ENCODE measurements around the gene CPA3. TPM values are rescaled to one million over a fixed set of nuclear protein-coding genes. Genes with fewer than 3 reads are reported as not detected.

The CPA3 gene
- total RNA-seq, 4 donors from 2014 or later = 1.9 to 19.8 (median 4.1) TPM

DNA sequence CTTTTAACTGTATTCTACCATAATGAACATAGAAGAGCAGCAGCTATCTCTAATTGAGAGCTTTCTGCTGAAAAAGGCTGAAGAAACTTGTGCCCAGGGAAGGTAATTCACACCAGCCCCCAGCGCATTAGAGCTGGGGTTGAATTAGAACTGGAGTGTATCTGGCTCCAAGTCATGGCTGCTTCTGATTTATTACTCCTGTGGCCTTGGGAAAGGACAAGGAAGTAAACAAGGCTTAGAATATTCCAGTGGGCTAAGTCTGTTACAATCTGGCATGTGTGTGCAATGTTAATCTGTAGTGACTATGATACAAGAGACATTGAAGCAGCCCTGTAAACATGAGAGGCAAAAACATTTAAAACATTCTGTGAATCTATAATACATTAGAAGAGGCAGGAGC lies 18.1 kb downstream of the CPA3 start:
- DNase-seq (ENCODE audit: low spot score in 2 of 2) = no peak
- intact Hi-C loops (cut with DNase I; ENCODE audit: low total_unique reads) = no loop called here
- no peak overlapping the region for H3K4me3 ChIP-seq (ENCODE audit: low read depth, poor library complexity, severe bottlenecking)
- no peak for TF ChIP-seq POLR2A (IDR thresholded peaks at IDR 0.05)
- TF ChIP-seq, protein P1, sequence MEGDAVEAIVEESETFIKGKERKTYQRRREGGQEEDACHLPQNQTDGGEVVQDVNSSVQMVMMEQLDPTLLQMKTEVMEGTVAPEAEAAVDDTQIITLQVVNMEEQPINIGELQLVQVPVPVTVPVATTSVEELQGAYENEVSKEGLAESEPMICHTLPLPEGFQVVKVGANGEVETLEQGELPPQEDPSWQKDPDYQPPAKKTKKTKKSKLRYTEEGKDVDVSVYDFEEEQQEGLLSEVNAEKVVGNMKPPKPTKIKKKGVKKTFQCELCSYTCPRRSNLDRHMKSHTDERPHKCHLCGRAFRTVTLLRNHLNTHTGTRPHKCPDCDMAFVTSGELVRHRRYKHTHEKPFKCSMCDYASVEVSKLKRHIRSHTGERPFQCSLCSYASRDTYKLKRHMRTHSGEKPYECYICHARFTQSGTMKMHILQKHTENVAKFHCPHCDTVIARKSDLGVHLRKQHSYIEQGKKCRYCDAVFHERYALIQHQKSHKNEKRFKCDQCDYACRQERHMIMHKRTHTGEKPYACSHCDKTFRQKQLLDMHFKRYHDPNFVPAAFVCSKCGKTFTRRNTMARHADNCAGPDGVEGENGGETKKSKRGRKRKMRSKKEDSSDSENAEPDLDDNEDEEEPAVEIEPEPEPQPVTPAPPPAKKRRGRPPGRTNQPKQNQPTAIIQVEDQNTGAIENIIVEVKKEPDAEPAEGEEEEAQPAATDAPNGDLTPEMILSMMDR (IDR thresholded peaks at IDR 0.05) = no peak
- whole genome bisulfite sequencing, 2 donors = 77 to 86% methylated on average over 1 of the region's 1 CpG

DNA sequence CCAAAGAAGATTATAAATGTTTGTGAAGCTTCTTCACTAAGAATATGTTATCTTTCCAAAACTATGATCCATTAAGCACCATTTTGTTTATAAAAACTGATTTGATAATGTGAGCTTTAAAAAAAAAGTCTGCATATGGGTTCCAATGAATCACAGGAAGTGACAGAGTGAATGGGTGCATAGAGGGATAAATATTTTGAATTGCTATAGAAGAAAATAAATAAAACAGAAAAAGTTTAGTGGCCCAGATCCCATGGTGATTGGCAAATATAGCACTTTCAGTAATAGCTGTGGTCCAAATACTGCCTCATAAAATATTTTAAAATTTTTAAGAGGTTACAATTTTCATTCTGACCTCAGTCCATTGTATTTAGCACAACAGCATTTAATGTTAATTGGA lies 19.2 kb downstream of the CPA3 start:
- DNase-seq (ENCODE audit: low spot score in 2 of 2) = no peak
- H3K4me3 ChIP-seq (ENCODE audit: low read depth, poor library complexity, severe bottlenecking) = no peak overlapping the region
- TF ChIP-seq, protein P1 (IDR thresholded peaks at IDR 0.05) = no peak
- TF ChIP-seq POLR2A (IDR thresholded peaks at IDR 0.05) = no peak
- intact Hi-C loops (cut with DNase I; ENCODE audit: low total_unique reads) = no loop called here

DNA sequence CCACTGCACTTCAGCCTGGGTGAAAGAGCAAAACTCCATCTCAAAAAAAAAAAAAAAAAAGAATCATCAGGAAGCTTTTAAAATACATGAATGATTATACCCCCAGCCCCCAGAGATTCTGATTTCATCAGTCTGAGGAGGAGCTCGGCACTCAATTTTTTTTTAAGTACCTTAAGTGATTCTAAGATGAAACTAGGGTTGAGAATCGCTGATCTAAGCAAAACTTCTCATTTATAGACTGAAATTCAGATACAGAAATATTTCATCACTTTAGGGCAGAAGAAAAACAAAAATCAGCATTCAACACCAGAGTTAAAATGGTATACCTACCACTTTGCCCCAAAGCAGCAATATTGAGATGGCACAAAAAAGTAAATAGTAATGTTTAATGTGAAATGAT lies 24.7 kb downstream of the CPA3 start:
- intact Hi-C loops (cut with DNase I; ENCODE audit: low total_unique reads) = no loop called here
- no peak for DNase-seq (ENCODE audit: low spot score in 2 of 2)
- no peak overlapping the region for H3K4me3 ChIP-seq (ENCODE audit: low read depth, poor library complexity, severe bottlenecking)
- 81 to 91% methylated on average over 2 of the region's 2 CpGs for WGBS, 2 donors
- no peak for TF ChIP-seq POLR2A (IDR thresholded peaks at IDR 0.05)
- TF ChIP-seq, protein P1 (IDR thresholded peaks at IDR 0.05) = no peak

DNA sequence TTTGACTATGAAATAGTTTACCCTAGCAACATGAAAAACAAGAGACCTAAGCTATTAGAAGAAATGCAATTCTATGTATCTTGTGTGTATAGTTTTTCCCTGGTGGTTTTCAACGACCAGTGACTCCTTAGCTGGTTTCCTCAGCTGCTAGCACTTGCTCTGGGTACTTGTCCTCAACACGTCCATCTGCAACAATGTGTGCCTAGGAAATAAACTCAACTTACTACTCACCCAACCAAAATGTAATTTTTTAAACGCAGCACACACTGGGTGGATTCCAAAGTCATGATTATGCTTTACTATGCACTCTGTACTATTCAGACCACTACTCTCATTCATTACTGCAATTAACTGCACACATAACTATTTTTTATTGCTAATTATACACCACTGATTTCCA lies 31.0 kb downstream of the CPA3 start:
- TF ChIP-seq, protein P1 (IDR thresholded peaks at IDR 0.05) = no peak
- TF ChIP-seq POLR2A (IDR thresholded peaks at IDR 0.05) = no peak
- intact Hi-C loops (cut with DNase I; ENCODE audit: low total_unique reads) = no loop called here
- H3K4me3 ChIP-seq (ENCODE audit: low read depth, poor library complexity, severe bottlenecking) = no peak overlapping the region
- 67% methylated on average over 3 of the region's 3 CpGs for WGBS, 2 donors
- no peak for DNase-seq (ENCODE audit: low spot score in 2 of 2)

DNA sequence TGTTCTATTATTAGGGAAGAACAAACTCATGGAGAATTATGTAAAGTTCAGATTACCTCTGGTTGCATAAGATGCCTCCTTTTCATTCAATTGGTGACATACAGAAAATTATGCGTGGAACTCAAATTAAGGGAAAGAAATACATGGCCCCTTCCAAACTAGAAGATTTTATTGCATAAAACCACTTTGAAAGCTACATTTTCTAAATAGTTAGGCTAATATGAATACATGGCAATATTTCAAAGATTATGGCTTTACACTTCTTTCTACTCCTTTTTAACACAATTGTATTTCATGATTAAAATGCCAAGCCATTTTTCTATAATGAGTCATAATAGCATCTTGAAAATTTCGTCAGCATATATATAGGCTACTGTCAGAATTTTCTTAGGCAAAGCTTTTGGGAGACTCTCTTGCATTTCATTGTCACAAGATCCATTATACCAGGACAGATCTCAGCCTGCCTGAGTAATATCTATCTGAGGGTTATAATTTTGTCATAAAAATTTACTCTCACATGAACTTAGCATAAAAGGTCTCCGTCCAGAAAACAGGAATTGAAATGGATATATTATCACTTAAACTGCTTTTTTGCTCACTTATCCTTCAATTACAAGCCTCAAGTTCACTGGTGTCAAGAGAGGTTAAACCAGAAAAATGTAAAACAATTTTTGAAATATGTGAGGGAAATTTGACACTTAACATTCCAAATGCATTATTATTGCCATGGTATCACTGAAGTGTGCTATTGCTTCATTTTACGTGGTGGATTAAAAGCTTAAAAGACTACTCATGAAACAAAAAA lies 37.1 kb downstream of the CPA3 start:
- intact Hi-C loops (cut with DNase I; ENCODE audit: low total_unique reads) = no loop called here
- TF ChIP-seq POLR2A (IDR thresholded peaks at IDR 0.05) = no peak
- TF ChIP-seq, protein P1 (IDR thresholded peaks at IDR 0.05) = no peak
- DNase-seq (ENCODE audit: low spot score in 2 of 2) = no peak
- WGBS, 2 donors = 43 to 52% methylated on average over 4 of the region's 4 CpGs
- H3K4me3 ChIP-seq (ENCODE audit: low read depth, poor library complexity, severe bottlenecking) = no peak overlapping the region

DNA sequence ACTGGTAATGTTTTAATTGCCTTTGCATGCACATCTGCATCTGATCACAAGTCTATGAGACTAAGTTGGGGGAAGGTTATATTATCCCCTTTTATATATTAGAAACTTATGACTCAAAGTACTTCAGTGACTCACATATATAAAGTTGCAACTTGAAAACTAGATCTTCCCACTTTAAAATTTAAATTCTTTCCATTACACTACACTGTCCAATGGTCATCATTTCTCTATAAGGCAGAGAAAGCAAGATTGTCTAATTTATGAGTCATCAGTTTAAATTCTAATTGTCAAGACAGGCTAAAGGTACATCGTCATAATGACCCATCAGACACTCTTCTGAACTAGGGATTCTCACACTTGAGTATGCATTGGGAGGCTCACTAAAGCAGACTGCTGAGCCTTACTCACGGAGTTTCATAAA lies 37.9 kb downstream of the CPA3 start:
- intact Hi-C loops (cut with DNase I; ENCODE audit: low total_unique reads) = no loop called here
- H3K4me3 ChIP-seq (ENCODE audit: low read depth, poor library complexity, severe bottlenecking) = no peak overlapping the region
- TF ChIP-seq POLR2A (IDR thresholded peaks at IDR 0.05) = no peak
- TF ChIP-seq, protein P1 (IDR thresholded peaks at IDR 0.05) = no peak
- WGBS, 2 donors = 82 to 84% methylated on average over 2 of the region's 2 CpGs
- no peak for DNase-seq (ENCODE audit: low spot score in 2 of 2)
